GM19467 (cell line): ENCODE data around the gene MICAL3.
"Not testable (repeated sequence)": the region's sequence is repeated elsewhere in the genome, so short reads cannot be mapped to it uniquely, and the experiment has no call there.

ENCODE experiments used
- ATAC-seq: cut with Tn5 transposase; IDR thresholded peaks from one replicate; pipeline ENCODE4 v1.9.1; 2021; ENCODE audit warnings: mild to moderate bottlenecking, moderate library complexity; ENCODE audit not compliant: unreplicated experiment

MICAL3 gene

DNA sequence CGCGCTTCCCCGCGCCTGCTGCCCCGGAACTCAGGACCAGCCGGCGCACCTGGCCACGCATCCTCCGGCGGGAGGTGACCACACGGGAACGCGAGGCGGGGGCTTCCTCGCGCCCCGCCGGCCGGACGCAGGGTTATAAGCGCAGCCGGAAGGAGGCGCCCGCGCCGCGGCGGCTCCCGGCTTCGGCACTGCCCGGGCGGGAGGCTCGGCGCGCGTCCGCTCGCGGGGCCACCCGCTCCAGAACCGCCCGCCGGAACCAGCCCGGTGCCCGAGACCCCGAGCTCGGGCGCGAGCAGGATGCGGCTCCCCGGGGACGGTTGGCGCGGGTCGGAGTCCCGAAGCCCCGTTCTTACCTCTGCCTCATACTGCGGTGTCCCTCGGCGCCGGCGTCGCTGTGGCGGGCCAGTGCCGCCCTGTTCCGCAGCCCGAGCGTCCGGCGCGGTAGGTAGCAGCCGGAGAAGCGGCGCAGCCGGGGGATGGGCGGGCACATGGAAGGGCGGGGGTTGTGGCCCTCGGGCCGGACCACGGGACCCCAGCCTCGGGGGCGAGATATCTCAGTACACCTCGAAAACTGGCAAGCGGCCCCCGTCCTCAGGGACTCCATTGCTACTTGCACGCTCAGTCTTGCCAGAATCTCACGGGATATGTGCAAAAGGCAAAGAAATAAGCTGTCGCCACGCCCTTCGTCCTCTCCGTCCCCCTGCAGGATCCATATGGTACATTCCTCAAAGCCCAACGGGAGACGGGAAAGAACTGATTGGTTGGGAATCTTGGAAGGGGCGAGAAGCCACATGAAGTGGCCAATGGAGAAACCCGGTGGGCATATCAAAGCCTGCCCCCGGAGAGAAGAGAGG lies 23.1 kb downstream of the MICAL3 start:
- ATAC-seq = no peak

- no peak for ATAC-seq
Measured at GRCh38 chr22:18000441-18001039, 23.8 kb downstream of the MICAL3 start.

GRCh38 chr22:17999851-18000250 lies 24.5 kb downstream of the MICAL3 start:
- no peak for ATAC-seq

DNA sequence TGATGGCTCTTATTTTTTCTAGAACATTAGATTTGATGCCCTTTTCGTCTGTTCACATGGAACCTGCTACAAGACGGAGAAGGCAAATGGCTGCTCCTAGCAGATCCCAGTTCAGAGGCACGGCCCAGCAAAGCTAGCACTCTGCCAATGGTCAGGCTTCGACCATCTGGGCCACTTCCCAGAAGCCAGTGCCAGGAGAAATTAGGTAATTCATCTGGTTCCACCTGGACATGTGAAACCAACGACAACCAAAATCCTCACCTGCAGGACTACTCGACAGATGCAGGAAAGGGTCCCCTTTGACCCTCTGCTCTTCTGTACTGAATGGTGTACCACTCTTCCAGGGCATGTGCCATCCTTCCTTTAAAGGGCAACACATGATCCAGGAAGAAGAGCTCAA lies 25.4 kb downstream of the MICAL3 start:
- no peak for ATAC-seq

GRCh38 chr22:17997456-17997855 lies 26.9 kb downstream of the MICAL3 start:
- no peak for ATAC-seq

DNA sequence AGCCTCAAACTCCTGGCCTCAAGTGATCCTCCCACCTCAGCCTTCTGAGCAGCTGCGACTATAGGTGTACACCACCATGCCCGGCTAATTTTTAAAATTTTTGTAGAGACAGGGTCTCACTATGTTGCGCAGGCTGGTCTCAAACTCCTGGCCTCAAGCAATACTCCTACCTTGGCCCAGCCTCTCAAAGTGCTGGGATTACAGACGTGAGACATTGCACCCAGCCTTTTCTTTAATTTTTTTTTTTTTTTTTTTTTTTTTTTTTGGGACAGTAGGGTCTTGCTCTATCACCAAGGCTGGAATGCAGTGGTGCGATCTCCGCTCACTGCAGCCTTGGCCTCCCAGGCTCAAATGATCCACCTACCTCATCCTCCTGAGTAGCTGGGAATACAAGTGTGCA lies 29.1 kb downstream of the MICAL3 start:
- not testable (repeated sequence) for ATAC-seq

GRCh38 chr22:17994424-17995108 lies 29.8 kb downstream of the MICAL3 start:
- ATAC-seq = no peak

DNA sequence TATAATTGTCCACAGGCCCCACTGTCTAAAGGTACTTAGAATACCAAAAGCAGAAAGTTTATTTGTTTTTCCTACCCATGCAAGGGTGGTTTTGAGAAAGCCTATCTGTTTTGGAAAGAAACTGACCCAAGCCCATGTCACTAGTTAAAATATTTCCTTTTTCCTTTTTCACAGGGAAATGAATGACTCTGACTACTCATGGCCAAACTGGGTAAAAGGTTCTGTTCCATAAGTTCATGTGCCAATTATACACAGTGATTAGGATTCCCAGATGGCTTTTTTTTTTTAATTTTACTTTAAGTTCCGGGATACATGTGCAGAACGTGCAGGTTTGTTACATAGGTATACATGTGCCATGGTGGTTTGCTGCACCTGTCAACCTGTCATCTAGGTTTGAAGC lies 31.4 kb downstream of the MICAL3 start:
- ATAC-seq = not testable (repeated sequence)

DNA sequence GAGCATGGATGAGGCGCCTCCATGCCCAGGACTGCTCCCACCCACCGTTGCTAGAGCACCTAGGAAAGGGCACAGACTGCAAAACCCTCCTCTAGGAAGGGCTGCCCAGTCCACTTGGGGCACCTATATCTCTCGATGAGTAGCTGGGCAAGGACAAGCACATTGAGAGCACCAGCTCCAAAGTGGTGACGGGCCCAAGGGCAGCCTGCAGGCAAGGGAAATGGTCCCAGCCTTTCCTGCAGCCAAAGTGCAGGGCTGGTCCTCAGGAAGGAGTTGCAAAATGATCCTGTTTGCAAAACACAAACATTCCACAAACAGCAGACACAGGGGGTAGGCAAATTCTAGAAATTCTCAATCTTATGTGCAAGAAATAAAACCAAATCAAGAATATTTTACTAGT lies 32.4 kb downstream of the MICAL3 start:
- ATAC-seq = not testable (repeated sequence)

DNA sequence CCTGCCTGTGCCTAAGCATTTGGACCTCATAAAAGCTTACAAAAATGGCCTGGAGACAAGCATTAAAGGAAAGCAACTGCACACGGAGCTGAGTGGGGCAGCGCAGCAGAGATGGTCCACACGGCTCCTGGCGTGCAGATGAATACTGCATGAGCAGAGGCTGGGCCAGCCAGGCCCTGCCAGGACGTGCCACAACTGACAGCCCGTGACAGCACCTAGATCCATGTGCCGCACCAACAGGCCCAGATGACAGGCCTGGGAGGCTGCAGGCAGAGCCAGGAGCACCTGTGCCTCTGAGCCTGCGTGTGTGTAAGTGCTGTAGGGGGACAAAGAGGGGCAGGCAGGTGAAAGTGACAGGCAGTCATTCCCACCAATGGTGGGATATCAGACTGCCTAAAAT lies 33.4 kb downstream of the MICAL3 start:
- no peak for ATAC-seq

DNA sequence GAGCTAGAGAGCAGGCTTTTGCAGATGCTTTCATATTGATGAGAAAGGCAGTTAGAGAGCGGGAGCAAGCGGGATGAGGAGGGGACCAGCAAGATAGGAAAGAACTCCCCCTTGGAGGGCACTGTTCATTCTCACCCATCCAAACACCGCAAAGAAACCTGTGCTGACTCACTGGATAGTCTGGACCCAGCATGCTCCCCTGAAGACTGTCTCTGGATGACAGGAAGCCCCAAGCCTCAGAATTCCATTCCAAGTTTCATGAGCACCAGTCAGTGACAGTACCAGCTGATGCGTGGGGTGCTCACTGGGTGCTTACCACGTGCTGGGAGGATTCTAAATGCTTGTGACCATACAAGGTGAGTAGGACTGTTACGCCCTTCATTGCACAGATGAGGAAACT lies 34.2 kb downstream of the MICAL3 start:
- no peak for ATAC-seq

- no peak for ATAC-seq
Measured at GRCh38 chr22:17988800-17989513, 35.4 kb downstream of the MICAL3 start.

- no peak for ATAC-seq
Measured at GRCh38 chr22:17985606-17986005, 38.8 kb downstream of the MICAL3 start.

DNA sequence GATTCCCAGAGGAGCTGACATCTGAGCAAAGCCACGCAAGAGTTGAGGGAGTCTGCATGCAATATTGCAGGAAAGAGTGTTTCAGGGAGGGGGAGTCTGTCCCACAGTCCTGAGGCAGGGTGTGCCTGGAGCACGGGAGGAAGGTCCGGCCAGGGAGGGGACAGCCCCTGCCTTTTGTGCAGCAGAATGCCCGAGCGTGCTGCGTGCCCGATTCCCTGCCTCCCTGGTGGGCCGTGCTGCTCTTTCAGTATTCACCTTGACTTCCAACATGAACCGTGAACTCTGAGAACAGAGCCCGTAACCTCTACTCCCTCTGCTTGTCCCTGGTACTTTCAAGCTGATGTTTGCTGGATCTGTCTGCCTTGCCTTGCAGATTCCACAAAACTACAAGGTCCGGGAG lies 39.3 kb downstream of the MICAL3 start:
- not testable (repeated sequence) for ATAC-seq

- ATAC-seq = no peak
Measured at GRCh38 chr22:17984114-17984513, 40.2 kb downstream of the MICAL3 start.

DNA sequence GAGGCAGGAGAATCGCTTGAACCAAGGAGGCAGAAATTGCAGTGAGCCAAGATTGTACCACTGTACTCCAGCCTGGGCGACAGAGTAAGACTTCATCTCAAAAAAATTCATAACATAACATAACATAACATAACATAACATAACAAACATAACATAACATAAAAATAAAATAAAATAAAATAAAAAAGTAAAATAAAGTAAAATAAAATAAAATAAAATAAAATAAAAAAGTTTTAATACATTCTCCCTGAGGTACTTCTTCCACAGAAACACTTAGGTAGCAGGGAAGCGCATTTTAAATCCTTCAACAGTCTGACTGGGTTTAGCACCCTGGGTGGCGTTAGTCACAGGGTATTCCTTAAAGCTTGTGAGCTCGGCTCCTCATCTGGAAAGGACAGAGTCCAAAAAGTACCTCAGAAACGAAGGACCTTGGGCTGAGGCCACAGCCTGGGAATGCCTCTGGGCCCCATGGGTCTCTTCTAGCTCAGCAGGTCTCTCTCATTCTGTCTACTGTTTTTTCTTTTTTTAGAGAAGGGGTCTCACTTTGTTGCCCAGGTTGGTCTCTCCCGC lies 41.7 kb downstream of the MICAL3 start:
- ATAC-seq = no peak

- no peak for ATAC-seq
Measured at GRCh38 chr22:17981497-17981896, 42.9 kb downstream of the MICAL3 start.

DNA sequence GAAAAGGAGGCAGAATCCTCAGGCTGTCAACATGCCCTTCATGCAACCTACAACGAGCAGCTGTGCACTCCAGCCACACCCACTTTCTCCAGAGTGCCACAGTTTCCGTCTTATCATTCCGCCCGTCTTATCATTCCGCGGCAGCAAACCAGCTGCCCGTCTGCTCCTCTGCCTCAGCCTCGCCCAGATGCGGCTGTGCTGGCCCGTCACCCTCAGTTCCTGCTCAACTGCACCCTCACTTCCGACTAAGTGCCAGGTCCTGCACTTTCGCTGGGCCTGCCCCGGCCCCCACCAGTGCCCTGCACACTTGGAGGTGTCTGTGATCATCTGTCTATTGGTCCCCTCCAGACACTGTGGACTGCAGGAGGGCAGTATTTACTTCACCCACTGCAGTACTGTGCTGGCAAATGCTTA lies 43.7 kb downstream of the MICAL3 start:
- ATAC-seq = no peak

GRCh38 chr22:17980015-17980590 lies 44.3 kb downstream of the MICAL3 start:
- ATAC-seq = no peak

DNA sequence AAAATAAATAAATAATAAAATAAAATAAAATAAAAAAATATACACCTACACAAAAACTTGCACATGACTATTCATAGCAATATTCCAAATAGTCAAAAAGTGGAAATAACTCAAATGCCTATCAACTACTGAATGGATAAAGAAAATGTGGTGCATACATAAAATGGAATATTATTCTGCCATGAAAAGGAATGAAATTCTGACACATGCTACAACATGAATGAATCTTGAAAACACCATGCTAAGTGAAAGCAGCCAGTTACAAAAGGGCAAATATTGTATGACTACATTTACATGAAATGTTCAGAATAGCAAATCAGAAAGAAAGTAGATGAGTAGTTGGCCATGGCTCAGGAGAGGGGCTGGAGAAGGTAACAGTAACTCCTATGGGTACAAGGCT lies 46.3 kb downstream of the MICAL3 start:
- no peak for ATAC-seq

DNA sequence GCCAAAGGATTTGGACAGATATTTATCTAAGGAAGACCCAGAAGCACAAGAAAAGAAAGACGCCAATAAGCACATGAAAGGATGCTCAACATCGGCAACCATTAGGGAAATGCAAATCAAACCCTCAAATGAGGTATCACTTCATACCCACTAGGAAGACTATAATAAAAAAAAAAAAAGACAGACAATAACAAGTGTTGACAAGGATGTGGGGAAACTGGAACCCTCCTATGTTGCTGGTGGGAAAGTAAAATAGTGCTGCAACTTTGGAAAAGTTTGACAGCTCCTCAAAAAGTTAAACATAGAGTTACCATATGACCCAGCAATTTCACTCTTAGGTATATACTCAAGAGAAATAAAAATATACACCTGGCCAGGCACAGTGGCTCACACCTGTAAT lies 47.0 kb downstream of the MICAL3 start:
- no peak for ATAC-seq
